Adipose tissue (tissue), 3 donors: ENCODE measurements around the gene POLL. TPM values are rescaled to one million over a fixed set of nuclear protein-coding genes. Genes with fewer than 3 reads are reported as not detected.
"Not testable (repeated sequence)": the region's sequence is repeated elsewhere in the genome, so short reads cannot be mapped to it uniquely, and the experiment has no call there.

Experiments used
- H3K27ac ChIP-seq: one replicate; pipeline ENCODE4 v1.5.1; 2013; ENCODE audit warnings: low read depth, low read length
- WGBS, 3 donors: extraction: QIAGEN DNeasy Blood & Tissue Kit; methylation state at CpG; one replicate each; pipeline ENCODE4 v1.1.7; 2013; 5-methylcytosine and 5-hydroxymethylcytosine counted together
- polyA plus RNA-seq, 3 donors: library from polyadenylated mRNA; stranded (reverse); fragments of 200-250 nt; gene quantifications; one replicate each; pipeline ENCODE4 v1.2.3, GENCODE V29; 2013
- donor health status: healthy with polysubstance abuse.
- donor health status: Bipolar disorder and iron deficiency.
- donor health status: healthy.

POLL gene
- polyA plus RNA-seq, 3 donors = 18.2 to 32.2 (median 20.9) TPM

- no peak overlapping the region for H3K27ac ChIP-seq
- WGBS, 3 donors = 93 to 100% (median 94%) methylated on average over 3 of the region's 3 CpGs
Measured at GRCh38 chr10:101613646-101614045, 25.6 kb upstream of the POLL start.

- WGBS, 3 donors = 75 to 79% (median 76%) methylated on average over 10 of the region's 10 CpGs
- no peak overlapping the region for H3K27ac ChIP-seq
Measured at GRCh38 chr10:101612872-101613271, 24.8 kb upstream of the POLL start.

GRCh38 chr10:101612086-101612485, 24.0 kb upstream of the POLL start:
- no peak overlapping the region for H3K27ac ChIP-seq
- 88 to 89% (median 88%) methylated on average over 6 of the region's 6 CpGs for WGBS, 3 donors

- 60 to 81% (median 62%) methylated on average over 16 of the region's 16 CpGs for WGBS, 3 donors
- no peak overlapping the region for H3K27ac ChIP-seq
Measured at GRCh38 chr10:101611096-101611905, 23.2 kb upstream of the POLL start.

GRCh38 chr10:101609481-101609880, 21.4 kb upstream of the POLL start:
- WGBS, 3 donors = 84 to 97% (median 85%) methylated on average over 4 of the region's 4 CpGs
- no peak overlapping the region for H3K27ac ChIP-seq

GRCh38 chr10:101607124-101607523, 19.1 kb upstream of the POLL start:
- no peak overlapping the region for H3K27ac ChIP-seq
- WGBS, 3 donors = 48 to 71% (median 59%) methylated on average over 2 of the region's 2 CpGs

- 57 to 65% (median 60%) methylated on average over 6 of the region's 6 CpGs for WGBS, 3 donors
- no peak overlapping the region for H3K27ac ChIP-seq
Measured at GRCh38 chr10:101602761-101603398, 14.8 kb upstream of the POLL start.

- H3K27ac ChIP-seq = no peak overlapping the region
- WGBS, 3 donors = 44 to 95% (median 69%) methylated on average over 1 of the region's 1 CpG
Measured at GRCh38 chr10:101601541-101601940, 13.5 kb upstream of the POLL start.

- no peak overlapping the region for H3K27ac ChIP-seq
- 75 to 87% (median 85%) methylated on average over 14 of the region's 14 CpGs for WGBS, 3 donors
Measured at GRCh38 chr10:101597091-101597900, 9.2 kb upstream of the POLL start.

GRCh38 chr10:101595591-101596433, 7.8 kb upstream of the POLL start:
- no peak overlapping the region for H3K27ac ChIP-seq
- 70 to 89% (median 80%) methylated on average over 13 of the region's 13 CpGs for WGBS, 3 donors

GRCh38 chr10:101593331-101593730, 5.3 kb upstream of the POLL start:
- not testable (repeated sequence) for H3K27ac ChIP-seq
- WGBS, 3 donors = 69 to 84% (median 76%) methylated on average over 2 of the region's 2 CpGs

- 68 to 73% (median 73%) methylated on average over 5 of the region's 5 CpGs for WGBS, 3 donors
- no peak overlapping the region for H3K27ac ChIP-seq
Measured at GRCh38 chr10:101588879-101589278, 822 bp upstream of the POLL start.

GRCh38 chr10:101585841-101586240, 2.2 kb downstream of the POLL start:
- no peak overlapping the region for H3K27ac ChIP-seq
- WGBS, 3 donors = 95 to 97% (median 96%) methylated on average over 9 of the region's 9 CpGs

- WGBS, 3 donors = 83 to 90% (median 88%) methylated on average over 10 of the region's 10 CpGs
- H3K27ac ChIP-seq = no peak overlapping the region
Measured at GRCh38 chr10:101580486-101581399, 7.3 kb downstream of the POLL start.

GRCh38 chr10:101579516-101579870, 8.6 kb downstream of the POLL start:
- 94 to 98% (median 96%) methylated on average over 10 to 12 of the region's 12 CpGs for WGBS, 3 donors
- no peak overlapping the region for H3K27ac ChIP-seq

GRCh38 chr10:101578803-101579515, 9.1 kb downstream of the POLL start:
- H3K27ac ChIP-seq = no peak overlapping the region
- WGBS, 3 donors = 88 to 94% (median 92%) methylated on average over 13 of the region's 13 CpGs

GRCh38 chr10:101578192-101578591, 9.9 kb downstream of the POLL start:
- no peak overlapping the region for H3K27ac ChIP-seq
- 86 to 88% (median 87%) methylated on average over 5 of the region's 5 CpGs for WGBS, 3 donors
